ENCODE data around the gene TRPM1.

DNA sequence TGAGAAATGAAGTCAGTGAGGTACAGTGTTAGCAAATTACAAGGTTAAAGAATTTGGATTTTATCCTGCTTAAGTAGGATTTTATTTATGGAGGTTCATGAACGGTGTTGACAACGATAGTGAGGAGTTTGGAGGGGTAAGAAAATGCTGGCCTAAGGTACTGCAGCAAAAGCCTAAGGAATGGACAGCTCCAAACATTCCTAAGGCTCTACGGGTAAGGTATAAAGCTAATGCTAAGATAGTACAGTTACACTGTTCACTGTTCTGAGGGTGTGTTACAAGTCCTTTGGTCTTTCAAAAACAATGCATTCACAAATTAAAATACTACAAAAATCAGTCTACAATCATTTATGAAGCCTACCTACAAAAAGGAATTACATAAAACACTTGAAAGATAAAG is 117.4 kb downstream of the TRPM1 start:
- TF ChIP-seq, protein P1, sequence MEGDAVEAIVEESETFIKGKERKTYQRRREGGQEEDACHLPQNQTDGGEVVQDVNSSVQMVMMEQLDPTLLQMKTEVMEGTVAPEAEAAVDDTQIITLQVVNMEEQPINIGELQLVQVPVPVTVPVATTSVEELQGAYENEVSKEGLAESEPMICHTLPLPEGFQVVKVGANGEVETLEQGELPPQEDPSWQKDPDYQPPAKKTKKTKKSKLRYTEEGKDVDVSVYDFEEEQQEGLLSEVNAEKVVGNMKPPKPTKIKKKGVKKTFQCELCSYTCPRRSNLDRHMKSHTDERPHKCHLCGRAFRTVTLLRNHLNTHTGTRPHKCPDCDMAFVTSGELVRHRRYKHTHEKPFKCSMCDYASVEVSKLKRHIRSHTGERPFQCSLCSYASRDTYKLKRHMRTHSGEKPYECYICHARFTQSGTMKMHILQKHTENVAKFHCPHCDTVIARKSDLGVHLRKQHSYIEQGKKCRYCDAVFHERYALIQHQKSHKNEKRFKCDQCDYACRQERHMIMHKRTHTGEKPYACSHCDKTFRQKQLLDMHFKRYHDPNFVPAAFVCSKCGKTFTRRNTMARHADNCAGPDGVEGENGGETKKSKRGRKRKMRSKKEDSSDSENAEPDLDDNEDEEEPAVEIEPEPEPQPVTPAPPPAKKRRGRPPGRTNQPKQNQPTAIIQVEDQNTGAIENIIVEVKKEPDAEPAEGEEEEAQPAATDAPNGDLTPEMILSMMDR (IDR thresholded peaks at IDR 0.05): no peak
- no peak for TF ChIP-seq MAX (IDR thresholded peaks at IDR 0.05)
- no peak for TF ChIP-seq EHMT2 (IDR thresholded peaks at IDR 0.05; ENCODE audit: low read depth)
- no peak for TF ChIP-seq NR3C1 (IDR thresholded peaks at IDR 0.05)
- TF ChIP-seq, protein P2, sequence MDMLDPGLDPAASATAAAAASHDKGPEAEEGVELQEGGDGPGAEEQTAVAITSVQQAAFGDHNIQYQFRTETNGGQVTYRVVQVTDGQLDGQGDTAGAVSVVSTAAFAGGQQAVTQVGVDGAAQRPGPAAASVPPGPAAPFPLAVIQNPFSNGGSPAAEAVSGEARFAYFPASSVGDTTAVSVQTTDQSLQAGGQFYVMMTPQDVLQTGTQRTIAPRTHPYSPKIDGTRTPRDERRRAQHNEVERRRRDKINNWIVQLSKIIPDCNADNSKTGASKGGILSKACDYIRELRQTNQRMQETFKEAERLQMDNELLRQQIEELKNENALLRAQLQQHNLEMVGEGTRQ (IDR thresholded peaks at IDR 0.05): no peak
- no peak for TF ChIP-seq EP300 (IDR thresholded peaks at IDR 0.05)
- TF ChIP-seq BCL3 (IDR thresholded peaks at IDR 0.05): no peak
- TF ChIP-seq SMC3 (IDR thresholded peaks at IDR 0.05): no peak
- TF ChIP-seq RCOR1 (IDR thresholded peaks at IDR 0.05; ENCODE audit: low read depth, low read length): no peak
- TF ChIP-seq POLR2A (IDR thresholded peaks at IDR 0.05; ENCODE audit: low read length): no peak
- TF ChIP-seq CHD2 (IDR thresholded peaks at IDR 0.05; ENCODE audit: low read length, partially characterized antibody): no peak
- TF ChIP-seq ESRRA (IDR thresholded peaks at IDR 0.05; ENCODE audit: borderline replicate concordance, low read length): no peak
- TF ChIP-seq TP53 (CRISPR knock-in tag; IDR thresholded peaks at IDR 0.05): no peak
